K562 (cell line): ENCODE results near the gene MAGT1. TPM values are rescaled to one million over a fixed set of nuclear protein-coding genes. Genes with fewer than 3 reads are reported as not detected.

Source experiments
- ATAC-seq: fragments of 200-7000 bp; cut with Tn5 transposase; 3 replicates; pipeline ENCODE4 v1.9.1; 2020; ENCODE audit warnings: moderate library complexity
- BruUV-seq: library from RNA; stranded (reverse); fragments of 400-500 nt; replicated peaks from 2 replicates; lab custom pipeline; 2021; lab: Mats Ljungman, UMichigan
- CTCF ChIA-PET: fragments of 300-600 bp; formaldehyde crosslinking; extraction: SDS; loops from one replicate; lab custom pipeline; 2021; ENCODE audit warnings: low intra/inter-chr PET ratio; lab: Yijun Ruan, JAX
- POLR2A ChIA-PET: fragments of 300-600, 350-650 bp; sonication (Branson Sonifier 250); formaldehyde crosslinking; extraction: SDS; loops from one replicate; lab custom pipeline; 2021; ENCODE audit warnings: antibody characterized with exemption, inconsistent platforms; lab: Yijun Ruan, JAX
- DNase-seq, 4 experiments: peaks; one replicate each; pipeline versions ENCODE4 v3.0.0 to v3.0.0-alpha.2; 2011 to 2018; ENCODE audit warnings: low spot score in 3 of 4, mixed read lengths in 3 of 4; ENCODE audit errors: extremely low read depth in 1 of 4
- FAIRE-seq: peaks from 2 replicates; lab custom pipeline; 2011; peaks lifted over from hg19 to GRCh38; lab: Jason Lieb, UNC
- H2AFZ ChIP-seq: 2 replicates; pipeline ENCODE4 v1.6.0; 2011; ENCODE audit warnings: low read depth, low read length, control low read depth, inconsistent platforms
- H3K27ac ChIP-seq: fragments of 200-600 bp; 3 replicates; pipeline ENCODE4 v1.8.0; 2011; ENCODE audit warnings: low read depth, mild to moderate bottlenecking, control low read depth, inconsistent platforms, low read length, moderate library complexity, mixed read lengths; ENCODE audit errors: extremely low read depth
- H3K27me3 ChIP-seq, 2 experiments: fragments of 300-600 bp in 1 of 2; 2 replicates in 1 of 2; 3 replicates in 1 of 2; pipeline versions ENCODE4 v1.6.0 to v1.8.0; 2011; ENCODE audit warnings: inconsistent platforms in 2 of 2, low read length in 2 of 2, mild to moderate bottlenecking in 1 of 2, mixed read lengths in 1 of 2, moderate library complexity in 1 of 2; ENCODE audit not compliant: control insufficient read depth in 2 of 2, insufficient read depth in 2 of 2
- H3K36me3 ChIP-seq: fragments of 300-600 bp; 3 replicates; pipeline ENCODE4 v1.8.0; 2011; ENCODE audit warnings: mild to moderate bottlenecking, low read length, inconsistent platforms; ENCODE audit not compliant: control insufficient read depth, insufficient read depth
- H3K4me1 ChIP-seq, 2 experiments: fragments of 200-600 bp in 1 of 2; replicated peaks in 1 of 2; 2 replicates in 1 of 2; 3 replicates in 1 of 2; pipeline versions ENCODE4 v1.5.1 to v1.8.0; 2011; ENCODE audit warnings: inconsistent platforms in 2 of 2, low read length in 2 of 2, mild to moderate bottlenecking in 1 of 2, mixed read lengths in 1 of 2, moderate library complexity in 1 of 2; ENCODE audit not compliant: control insufficient read depth in 2 of 2, insufficient read depth in 2 of 2
- H3K4me2 ChIP-seq: 2 replicates; pipeline ENCODE4 v1.6.1; 2011; ENCODE audit warnings: low read length, control low read depth, inconsistent platforms, mixed read lengths; ENCODE audit not compliant: insufficient read depth
- H3K4me3 ChIP-seq: fragments of 200-600 bp; sonication (generic), shearing (Covaris generic); 2 replicates; pipeline ENCODE4 v1.5.1; 2016; ENCODE audit warnings: control low read depth, inconsistent platforms
- H3K79me2 ChIP-seq: fragments of 200-600 bp; 3 replicates; pipeline ENCODE4 v1.8.0; 2011; ENCODE audit warnings: low read length, inconsistent platforms; ENCODE audit not compliant: control insufficient read depth, insufficient read depth
- H3K9ac ChIP-seq, 2 experiments: 2 replicates each; pipeline versions ENCODE4 v1.6.0 to v1.6.1; 2011; ENCODE audit warnings: low read depth in 2 of 2, low read length in 2 of 2, control low read depth in 1 of 2, inconsistent platforms in 1 of 2, mild to moderate bottlenecking in 1 of 2, mixed read lengths in 1 of 2; ENCODE audit not compliant: insufficient read depth in 1 of 2
- H3K9me1 ChIP-seq: one replicate; pipeline ENCODE4 v1.6.0; 2011; ENCODE audit warnings: inconsistent platforms, mild to moderate bottlenecking, low read length, moderate library complexity; ENCODE audit not compliant: control insufficient read depth, insufficient read depth
- H3K9me3 ChIP-seq: replicated peaks from 2 replicates; pipeline ENCODE4 v1.5.1; 2011; ENCODE audit warnings: low read depth, low read length, inconsistent platforms; ENCODE audit not compliant: control insufficient read depth, insufficient read depth
- H4K20me1 ChIP-seq: replicated peaks from 2 replicates; pipeline ENCODE4 v1.6.1; 2011; ENCODE audit warnings: low read length, inconsistent platforms, mixed read lengths; ENCODE audit not compliant: control insufficient read depth, insufficient read depth
- CHD1 ChIP-seq: fragments of 200-600 bp; sonication (generic); IDR thresholded peaks from one replicate; pipeline ENCODE4 v1.6.1; 2012; ENCODE audit warnings: mild to moderate bottlenecking, moderate library complexity, low read length, inconsistent platforms
- CXXC5 ChIP-seq: fragments of 250-450 bp; sonication (Bioruptor Pico); IDR thresholded peaks from 2 replicates; pipeline ENCODE4 v1.8.0; 2022; ENCODE audit warnings: inconsistent platforms, mild to moderate bottlenecking, moderate library complexity
- EP400 ChIP-seq: fragments of 450-650 bp; IDR thresholded peaks from 2 replicates; pipeline ENCODE4 v1.6.1; 2017; ENCODE audit warnings: antibody characterized with exemption, mild to moderate bottlenecking, moderate library complexity
- GABPA ChIP-seq: fragments of 200-800 bp; sonication (Bioruptor generic); conservative IDR thresholded peaks from 2 replicates; pipeline ENCODE4 v1.6.1; 2016; ENCODE audit warnings: low read depth, missing genetic modification characterization, missing compliant biosample characterization
- KLF16 ChIP-seq: IDR thresholded peaks from 2 replicates; pipeline ENCODE4 v1.6.1; 2016; ENCODE audit warnings: antibody characterized with exemption
- MTA2 ChIP-seq: fragments of 450-650 bp; IDR thresholded peaks from 2 replicates; pipeline ENCODE4 v1.6.1; 2016; ENCODE audit warnings: low read depth
- NFIX ChIP-seq: fragments of 250-450 bp; sonication (Bioruptor Pico); IDR thresholded peaks from 2 replicates; pipeline ENCODE4 v1.4.0; 2020; ENCODE audit warnings: low read depth, mild to moderate bottlenecking, moderate library complexity
- NFYB ChIP-seq: IDR thresholded peaks from 2 replicates; pipeline ENCODE4 v1.6.1; 2011; ENCODE audit warnings: mild to moderate bottlenecking, moderate library complexity; ENCODE audit not compliant: insufficient read length; ENCODE audit errors: extremely low read depth
- NUFIP1 ChIP-seq: fragments of 450-650 bp; IDR thresholded peaks from 2 replicates; pipeline ENCODE4 v1.6.1; 2018; ENCODE audit not compliant: partially characterized antibody
- POLR2H ChIP-seq: IDR thresholded peaks from 2 replicates; pipeline ENCODE4 v1.6.1; 2016; ENCODE audit warnings: missing genetic modification characterization, low read depth, mild to moderate bottlenecking, control low read depth, missing compliant biosample characterization, moderate library complexity
- PRMT5 ChIP-seq: sonication (generic); formaldehyde crosslinking; IDR thresholded peaks from 2 replicates; pipeline ENCODE4 v1.5.0; 2020; ENCODE audit warnings: missing genetic modification reagents
- RBM25 ChIP-seq: fragments of 200-400 bp; formaldehyde crosslinking; IDR thresholded peaks from 2 replicates; pipeline ENCODE4 v1.6.1; 2018; ENCODE audit warnings: low read length, low read depth, moderate library complexity; ENCODE audit not compliant: severe bottlenecking
- SIX5 ChIP-seq, 2 experiments: IDR thresholded peaks; 2 replicates each; pipeline ENCODE4 v1.6.1; 2011; ENCODE audit warnings: low read length in 2 of 2, borderline replicate concordance in 1 of 2, low read depth in 1 of 2, mild to moderate bottlenecking in 1 of 2, moderate library complexity in 1 of 2; ENCODE audit not compliant: insufficient read depth in 1 of 2
- SRSF3 ChIP-seq: fragments of 200-400 bp; formaldehyde crosslinking; IDR thresholded peaks from 2 replicates; pipeline ENCODE4 v1.6.1; 2016; ENCODE audit warnings: mild to moderate bottlenecking, low read length, moderate library complexity; ENCODE audit not compliant: insufficient read depth
- TEAD4 ChIP-seq, 2 experiments: sonication (generic) in 1 of 2; formaldehyde crosslinking in 1 of 2; IDR thresholded peaks; 2 replicates each; pipeline versions ENCODE4 v1.6.1 to v1.8.0; 2012 to 2022; ENCODE audit warnings: borderline replicate concordance in 1 of 2, inconsistent platforms in 1 of 2, low read length in 1 of 2, mild to moderate bottlenecking in 1 of 2, missing genetic modification reagents in 1 of 2
- TRIM28 ChIP-seq: fragments of 450-650 bp; IDR thresholded peaks from 2 replicates; pipeline ENCODE4 v1.6.1; 2017
- ZKSCAN3 ChIP-seq: fragments of 250-450 bp; sonication (Bioruptor Pico); IDR thresholded peaks from 2 replicates; pipeline ENCODE4 v1.4.0; 2020
- ZNF197 ChIP-seq: fragments of 200-800 bp; sonication (Bioruptor generic); IDR thresholded peaks from 2 replicates; pipeline ENCODE4 v1.6.1; 2016; ENCODE audit warnings: low read depth, missing genetic modification characterization, missing compliant biosample characterization
- ZNF212 ChIP-seq: fragments of 450-650 bp; formaldehyde crosslinking; IDR thresholded peaks from 2 replicates; pipeline ENCODE4 v1.4.0; 2020; ENCODE audit warnings: mild to moderate bottlenecking
- ZNF695 ChIP-seq: fragments of 450-650 bp; formaldehyde crosslinking; IDR thresholded peaks from 2 replicates; pipeline ENCODE4 v1.4.0; 2020; ENCODE audit warnings: mild to moderate bottlenecking, moderate library complexity
- ZNF830 ChIP-seq: fragments of 250-450 bp; sonication (Bioruptor Pico); IDR thresholded peaks from 2 replicates; pipeline ENCODE4 v1.5.0; 2021; ENCODE audit warnings: mild to moderate bottlenecking
- in situ Hi-C: fragments of 300-500 bp; cut with MboI; formaldehyde crosslinking; loops from 4 replicates; pipeline ENCODE4 v1.15.0; 2018; ENCODE audit warnings: inconsistent platforms, mixed read lengths
- intact Hi-C: fragments of 100-400 bp; cut with micrococcal nuclease; formaldehyde crosslinking; loops from 2 replicates; pipeline ENCODE4 v1.14.2; 2022
- polyA plus RNA-seq, 8 experiments: library from polyadenylated mRNA; depleted of rRNA in 4 of 8; stranded (reverse) in 5 of 8; unstranded in 3 of 8; fragments of >200 nt; fragmentation: Nextera tagmentation in 2 of 8; fragmentation: Illumina TruSeq in 1 of 8; extraction: Ambion mirVana in 2 of 8; extraction: Trizol in 1 of 8; gene quantifications; 2 replicates each; pipeline versions ENCODE4 v1.2.1 to v1.2.3, GENCODE V29; 2011 to 2014; ENCODE audit warnings: inconsistent platforms in 1 of 8, missing spikeins in 1 of 8
- total RNA-seq, 7 experiments: library from RNA; depleted of rRNA in 6 of 7; stranded (reverse); fragments of >200 nt in 6 of 7; fragmentation: Illumina TruSeq in 2 of 7; extraction: Trizol in 2 of 7; gene quantifications; 2 replicates each; pipeline versions ENCODE4 v1.2.1 to v1.2.3, GENCODE V29; 2011 to 2021; ENCODE audit warnings: low replicate concordance in 1 of 7
- TF ChIP-seq, protein P1 (sequence below): fragments of 450-650 bp; IDR thresholded peaks from one replicate; pipeline ENCODE4 v1.6.1; 2018; ENCODE audit warnings: mild to moderate bottlenecking, moderate library complexity; ENCODE audit not compliant: partially characterized antibody
- TF ChIP-seq, protein P2 (sequence below): fragments of 450-650 bp; formaldehyde crosslinking; IDR thresholded peaks from 2 replicates; pipeline ENCODE4 v1.4.0; 2020; ENCODE audit warnings: mild to moderate bottlenecking, mixed read lengths

The MAGT1 gene
- total and polyA plus RNA-seq, 9 of the 15 experiments (the other 6 are each of a cell fraction or from before 2014, with no cell fraction given): 15.5 to 46.2 (median 28.8) TPM

DNA sequence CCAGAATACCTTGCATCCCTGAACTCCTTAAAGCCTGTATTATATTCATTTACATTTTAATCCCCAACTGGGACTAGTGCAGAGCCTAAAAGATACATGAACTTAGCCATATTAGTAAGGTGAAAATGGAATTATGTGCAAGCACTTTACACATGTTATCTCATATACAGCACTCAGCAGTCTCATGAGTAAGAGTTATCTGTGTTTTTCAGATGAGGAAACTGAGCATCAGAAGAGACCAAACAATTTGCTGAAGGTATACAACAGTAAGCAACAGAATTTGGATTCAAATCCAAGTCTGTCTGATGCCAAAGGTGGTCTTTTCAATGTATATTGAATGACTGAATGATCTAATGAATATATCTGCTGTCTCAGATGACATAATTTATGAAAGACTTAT lies 27.6 kb upstream of the MAGT1 start:
- FAIRE-seq: peak; percentile 63
- Histone ChIP-seq H4K20me1 (no peaks in the 10 kb centered on the region), H3K4me3 (no peak overlapping the region), H3K9ac (no peak overlapping the region), H3K36me3 (no peaks in the 10 kb centered on the region), H3K27me3 (no peaks in the 10 kb centered on the region), H2AFZ (no peak overlapping the region), H3K9me3 (no peaks in the 10 kb centered on the region), H3K4me2 (peak overlapping the region; percentile 14; the same call in 1 of the 2 replicates), H3K9me1 (no peaks in the 10 kb centered on the region), H3K4me1 (peaks cover 4 to 9% of the 10 kb centered on the region in 2 experiments; a peak in 3 of 5 replicates), H3K79me2 (peaks cover 91% of the 10 kb centered on the region), H3K27ac (peak overlapping the region; percentile 56)
- no TSS peak for BruUV-seq
- POLR2A ChIA-PET: interaction anchor here (1.4 kb wide), 1 partner anchor 7 kb away, joined by 4 read pairs; no protein-coding TSS in a partner anchor
- peak in 1 of 4 experiments; percentile 41 for DNase-seq
- CTCF ChIA-PET: no interaction called here
- peak; percentile 70 for ATAC-seq
- in situ Hi-C loops: no loop called here
- intact Hi-C loops: no loop called here
- TF ChIP-seq TEAD4 (IDR thresholded peaks at IDR 0.05; ENCODE audit: low read length) (peak; percentile 83), TEAD4 (CRISPR knock-in tag; IDR thresholded peaks at IDR 0.05; ENCODE audit: borderline replicate concordance) (no peak), NFYB (no peak), GABPA (no peak), CXXC5 (CRISPR knock-in tag) (no peak), ZNF830 (CRISPR knock-in tag) (no peak), NUFIP1 (no peak), TRIM28 (no peak), POLR2H (tag) (no peak), MTA2 (peak; percentile 56; the same call in 1 of the 2 replicates), ZNF695 (CRISPR knock-in tag) (no peak), SIX5 (IDR thresholded peaks at IDR 0.05; ENCODE audit: borderline replicate concordance in 1 of 2, insufficient read depth in 1 of 2, low read depth in 1 of 2, low read length in 2 of 2) (no peak), ZNF212 (no peak), CHD1 (no peak), EP400 (no peak), SRSF3 (no peak), ZKSCAN3 (no peak), KLF16 (peak; percentile 43; the same call in 1 of the 2 replicates), ZNF197 (CRISPR knock-in tag) (no peak), PRMT5 (CRISPR knock-in tag) (no peak), RBM25 (no peak), NFIX (no peak)
- TF ChIP-seq, protein P1, sequence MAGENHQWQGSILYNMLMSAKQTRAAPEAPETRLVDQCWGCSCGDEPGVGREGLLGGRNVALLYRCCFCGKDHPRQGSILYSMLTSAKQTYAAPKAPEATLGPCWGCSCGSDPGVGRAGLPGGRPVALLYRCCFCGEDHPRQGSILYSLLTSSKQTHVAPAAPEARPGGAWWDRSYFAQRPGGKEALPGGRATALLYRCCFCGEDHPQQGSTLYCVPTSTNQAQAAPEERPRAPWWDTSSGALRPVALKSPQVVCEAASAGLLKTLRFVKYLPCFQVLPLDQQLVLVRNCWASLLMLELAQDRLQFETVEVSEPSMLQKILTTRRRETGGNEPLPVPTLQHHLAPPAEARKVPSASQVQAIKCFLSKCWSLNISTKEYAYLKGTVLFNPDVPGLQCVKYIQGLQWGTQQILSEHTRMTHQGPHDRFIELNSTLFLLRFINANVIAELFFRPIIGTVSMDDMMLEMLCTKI: no peak
- TF ChIP-seq, protein P2, sequence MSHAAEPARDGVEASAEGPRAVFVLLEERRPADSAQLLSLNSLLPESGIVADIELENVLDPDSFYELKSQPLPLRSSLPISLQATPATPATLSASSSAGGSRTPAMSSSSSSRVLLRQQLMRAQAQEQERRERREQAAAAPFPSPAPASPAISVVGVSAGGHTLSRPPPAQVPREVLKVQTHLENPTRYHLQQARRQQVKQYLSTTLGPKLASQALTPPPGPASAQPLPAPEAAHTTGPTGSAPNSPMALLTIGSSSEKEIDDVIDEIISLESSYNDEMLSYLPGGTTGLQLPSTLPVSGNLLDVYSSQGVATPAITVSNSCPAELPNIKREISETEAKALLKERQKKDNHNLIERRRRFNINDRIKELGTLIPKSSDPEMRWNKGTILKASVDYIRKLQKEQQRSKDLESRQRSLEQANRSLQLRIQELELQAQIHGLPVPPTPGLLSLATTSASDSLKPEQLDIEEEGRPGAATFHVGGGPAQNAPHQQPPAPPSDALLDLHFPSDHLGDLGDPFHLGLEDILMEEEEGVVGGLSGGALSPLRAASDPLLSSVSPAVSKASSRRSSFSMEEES (CRISPR knock-in tag): no peak
